Measurements from ENCODE around the gene PLEKHA1.

- no peak for TF ChIP-seq POLR2AphosphoS5 (IDR thresholded peaks at IDR 0.05; ENCODE audit: low read depth, low read length)
- TF ChIP-seq REST (IDR thresholded peaks at IDR 0.05; ENCODE audit: insufficient read depth in 1 of 2, low read depth in 2 of 2, low read length in 2 of 2), result no peak
- TF ChIP-seq TAF1 (IDR thresholded peaks at IDR 0.05; ENCODE audit: borderline replicate concordance, insufficient read depth, low read length), result no peak
Observed at GRCh38 chr10:122466951-122467381, 92.5 kb downstream of the PLEKHA1 start.

Data from PFSK-1 (cell line).